WTC11 (cell line): ENCODE measurements around the gene CFL1. TPM values are rescaled to one million over a fixed set of nuclear protein-coding genes. Genes with fewer than 3 reads are reported as not detected.
A peak's percentile ranks its signal among the peaks of the same experiment; 100 is the strongest.

Source experiments
- ATAC-seq: fragments of 200-7000 bp; cut with Tn5 transposase; 2 replicates; pipeline ENCODE4 v1.10.0; 2021; ENCODE audit warnings: mild to moderate bottlenecking, moderate library complexity
- CTCF ChIA-PET: fragments of 300-600 bp; sonication (Branson Sonifier 250); formaldehyde crosslinking; loops from one replicate; lab custom pipeline; 2021; ENCODE audit warnings: antibody characterized with exemption; lab: Charles Lee
- POLR2A ChIA-PET: fragments of 350-600 bp; sonication (Branson Sonifier 250); formaldehyde crosslinking; loops from one replicate; lab custom pipeline; 2021; ENCODE audit warnings: antibody characterized with exemption; lab: Charles Lee
- DNase-seq: peaks from one replicate; pipeline ENCODE4 v3.0.0; 2021; ENCODE audit warnings: low spot score
- H3K27ac Mint-ChIP-seq: 2 replicates; pipeline ENCODE4 v1.8.0; 2021; ENCODE audit warnings: mixed read lengths
- H3K27me3 Mint-ChIP-seq: 2 replicates; pipeline ENCODE4 v1.8.0; 2021; ENCODE audit warnings: low read depth, mild to moderate bottlenecking, moderate library complexity, mixed read lengths
- H3K36me3 Mint-ChIP-seq: 2 replicates; pipeline ENCODE4 v1.8.0; 2021; ENCODE audit warnings: mixed read lengths
- H3K4me1 Mint-ChIP-seq: 2 replicates; pipeline ENCODE4 v1.8.0; 2022; ENCODE audit warnings: mixed read lengths
- H3K4me3 Mint-ChIP-seq: 2 replicates; pipeline ENCODE4 v1.8.0; 2021; ENCODE audit warnings: mild to moderate bottlenecking, moderate library complexity, mixed read lengths
- H3K9me3 Mint-ChIP-seq: 2 replicates; pipeline ENCODE4 v1.8.0; 2021; ENCODE audit warnings: mixed read lengths
- ATF1 ChIP-seq: sonication (generic); formaldehyde crosslinking; IDR thresholded peaks from 2 replicates; pipeline ENCODE4 v1.8.1; 2023; ENCODE audit warnings: mild to moderate bottlenecking, moderate library complexity, missing genetic modification reagents
- EMX1 ChIP-seq: fragments of 250-450 bp; sonication (Bioruptor Pico); IDR thresholded peaks from 2 replicates; pipeline ENCODE4 v1.8.0; 2021; ENCODE audit warnings: mild to moderate bottlenecking
- FOXP1 ChIP-seq: sonication (generic); formaldehyde crosslinking; IDR thresholded peaks from 2 replicates; pipeline ENCODE4 v1.8.0; 2022; ENCODE audit warnings: missing genetic modification reagents, mild to moderate bottlenecking, moderate library complexity, borderline replicate concordance
- GABPB1 ChIP-seq: sonication (generic); formaldehyde crosslinking; IDR thresholded peaks from 2 replicates; pipeline ENCODE4 v1.8.1; 2023; ENCODE audit warnings: mild to moderate bottlenecking, missing genetic modification reagents
- GRHL2 ChIP-seq: fragments of 250-450 bp; sonication (Bioruptor Pico); IDR thresholded peaks from 2 replicates; pipeline ENCODE4 v1.8.0; 2022; ENCODE audit warnings: mild to moderate bottlenecking, moderate library complexity; ENCODE audit not compliant: insufficient replicate concordance, severe bottlenecking
- GTF2I ChIP-seq: fragments of 250-450 bp; sonication (Bioruptor Pico); conservative IDR thresholded peaks from 2 replicates; pipeline ENCODE4 v1.4.0; 2021; ENCODE audit warnings: mild to moderate bottlenecking
- HMGA2 ChIP-seq: fragments of 250-450 bp; sonication (Bioruptor Pico); IDR thresholded peaks from 2 replicates; pipeline ENCODE4 v1.4.0; 2021; ENCODE audit warnings: mild to moderate bottlenecking, moderate library complexity
- JUN ChIP-seq: sonication (generic); formaldehyde crosslinking; IDR thresholded peaks from 2 replicates; pipeline ENCODE4 v1.8.0; 2023; ENCODE audit warnings: mild to moderate bottlenecking, missing genetic modification reagents
- MYBL2 ChIP-seq: sonication (generic); formaldehyde crosslinking; IDR thresholded peaks from 2 replicates; pipeline ENCODE4 v1.8.1; 2023; ENCODE audit warnings: mild to moderate bottlenecking, moderate library complexity, missing genetic modification reagents
- NR2C2 ChIP-seq: sonication (generic); formaldehyde crosslinking; IDR thresholded peaks from 2 replicates; pipeline ENCODE4 v1.8.0; 2022; ENCODE audit warnings: mild to moderate bottlenecking, missing genetic modification reagents
- SMAD3 ChIP-seq: sonication (generic); formaldehyde crosslinking; IDR thresholded peaks from 2 replicates; pipeline ENCODE4 v1.8.0; 2022; ENCODE audit warnings: missing genetic modification reagents, mild to moderate bottlenecking, borderline replicate concordance
- SMAD4 ChIP-seq: sonication (generic); formaldehyde crosslinking; IDR thresholded peaks from 2 replicates; pipeline ENCODE4 v1.8.0; 2022; ENCODE audit warnings: mild to moderate bottlenecking, missing genetic modification reagents
- SOX15 ChIP-seq: fragments of 250-450 bp; sonication (Bioruptor Pico); IDR thresholded peaks from 2 replicates; pipeline ENCODE4 v1.9.0; 2021; ENCODE audit warnings: mild to moderate bottlenecking
- ZNF138 ChIP-seq: sonication (generic); formaldehyde crosslinking; conservative IDR thresholded peaks from 2 replicates; pipeline ENCODE4 v1.8.1; 2022; ENCODE audit warnings: mild to moderate bottlenecking, moderate library complexity, missing genetic modification reagents
- ZNF317 ChIP-seq: sonication (generic); formaldehyde crosslinking; IDR thresholded peaks from 2 replicates; pipeline ENCODE4 v1.8.1; 2023; ENCODE audit warnings: low read depth, mild to moderate bottlenecking, moderate library complexity, missing genetic modification reagents, borderline replicate concordance
- total RNA-seq: library from RNA; stranded (reverse); gene quantifications from 3 replicates; pipeline ENCODE4 v1.2.3, GENCODE V29; 2021
- TF ChIP-seq, protein P1 (sequence below): sonication (generic); formaldehyde crosslinking; IDR thresholded peaks from 2 replicates; pipeline ENCODE4 v1.8.1; 2022; ENCODE audit warnings: low read depth, mild to moderate bottlenecking, moderate library complexity, missing genetic modification reagents, borderline replicate concordance
- TF ChIP-seq, protein P2 (sequence below): fragments of 250-450 bp; sonication (Bioruptor Pico); IDR thresholded peaks from 2 replicates; pipeline ENCODE4 v1.9.0; 2021; ENCODE audit warnings: mild to moderate bottlenecking
- TF ChIP-seq, protein P3 (sequence below): sonication (generic); formaldehyde crosslinking; IDR thresholded peaks from 2 replicates; pipeline ENCODE4 v1.8.1; 2023; ENCODE audit warnings: mild to moderate bottlenecking, moderate library complexity, missing genetic modification reagents
- TF ChIP-seq, protein P4 (sequence below): fragments of 200-600 bp; IDR thresholded peaks from 2 replicates; pipeline ENCODE4 v1.8.0; 2022; ENCODE audit warnings: antibody characterized with exemption
- TF ChIP-seq, protein P5 (sequence below): sonication (generic); formaldehyde crosslinking; conservative IDR thresholded peaks from 2 replicates; pipeline ENCODE4 v1.8.1; 2023; ENCODE audit warnings: mild to moderate bottlenecking, low read depth, missing genetic modification reagents, moderate library complexity
- TF ChIP-seq, protein P6 (sequence below): fragments of 250-450 bp; sonication (Bioruptor Pico); IDR thresholded peaks from 2 replicates; pipeline ENCODE4 v1.9.0; 2021; ENCODE audit warnings: mild to moderate bottlenecking, borderline replicate concordance

The CFL1 gene
- total RNA-seq, 1 experiment from 2014 or later = 1,073 TPM

DNA sequence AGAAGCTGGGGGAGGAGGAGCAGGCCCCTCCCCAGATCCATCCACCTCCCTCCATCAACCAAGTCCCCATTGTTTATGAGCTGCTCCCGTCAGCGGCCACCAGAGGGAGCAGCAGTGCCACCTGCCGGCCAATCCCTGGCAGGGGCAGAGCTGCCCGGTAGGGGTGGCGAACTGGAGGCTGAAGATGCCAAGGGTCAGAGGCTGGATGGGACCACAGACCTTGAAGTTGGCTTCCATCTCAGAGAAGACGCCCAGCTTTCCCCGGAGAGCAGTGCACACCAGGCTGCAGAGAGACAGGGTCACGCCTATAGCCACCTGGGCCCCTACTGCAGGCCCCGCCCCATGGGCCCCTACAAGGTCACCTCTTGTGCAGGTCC, 26.7 kb upstream of the CFL1 start (continued):
- no peak for TF ChIP-seq SOX15
- TF ChIP-seq GABPB1 (CRISPR knock-in tag) = no peak
- TF ChIP-seq, protein P1, sequence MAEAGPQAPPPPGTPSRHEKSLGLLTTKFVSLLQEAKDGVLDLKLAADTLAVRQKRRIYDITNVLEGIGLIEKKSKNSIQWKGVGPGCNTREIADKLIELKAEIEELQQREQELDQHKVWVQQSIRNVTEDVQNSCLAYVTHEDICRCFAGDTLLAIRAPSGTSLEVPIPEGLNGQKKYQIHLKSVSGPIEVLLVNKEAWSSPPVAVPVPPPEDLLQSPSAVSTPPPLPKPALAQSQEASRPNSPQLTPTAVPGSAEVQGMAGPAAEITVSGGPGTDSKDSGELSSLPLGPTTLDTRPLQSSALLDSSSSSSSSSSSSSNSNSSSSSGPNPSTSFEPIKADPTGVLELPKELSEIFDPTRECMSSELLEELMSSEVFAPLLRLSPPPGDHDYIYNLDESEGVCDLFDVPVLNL (CRISPR knock-in tag) = no peak
- TF ChIP-seq, protein P2, sequence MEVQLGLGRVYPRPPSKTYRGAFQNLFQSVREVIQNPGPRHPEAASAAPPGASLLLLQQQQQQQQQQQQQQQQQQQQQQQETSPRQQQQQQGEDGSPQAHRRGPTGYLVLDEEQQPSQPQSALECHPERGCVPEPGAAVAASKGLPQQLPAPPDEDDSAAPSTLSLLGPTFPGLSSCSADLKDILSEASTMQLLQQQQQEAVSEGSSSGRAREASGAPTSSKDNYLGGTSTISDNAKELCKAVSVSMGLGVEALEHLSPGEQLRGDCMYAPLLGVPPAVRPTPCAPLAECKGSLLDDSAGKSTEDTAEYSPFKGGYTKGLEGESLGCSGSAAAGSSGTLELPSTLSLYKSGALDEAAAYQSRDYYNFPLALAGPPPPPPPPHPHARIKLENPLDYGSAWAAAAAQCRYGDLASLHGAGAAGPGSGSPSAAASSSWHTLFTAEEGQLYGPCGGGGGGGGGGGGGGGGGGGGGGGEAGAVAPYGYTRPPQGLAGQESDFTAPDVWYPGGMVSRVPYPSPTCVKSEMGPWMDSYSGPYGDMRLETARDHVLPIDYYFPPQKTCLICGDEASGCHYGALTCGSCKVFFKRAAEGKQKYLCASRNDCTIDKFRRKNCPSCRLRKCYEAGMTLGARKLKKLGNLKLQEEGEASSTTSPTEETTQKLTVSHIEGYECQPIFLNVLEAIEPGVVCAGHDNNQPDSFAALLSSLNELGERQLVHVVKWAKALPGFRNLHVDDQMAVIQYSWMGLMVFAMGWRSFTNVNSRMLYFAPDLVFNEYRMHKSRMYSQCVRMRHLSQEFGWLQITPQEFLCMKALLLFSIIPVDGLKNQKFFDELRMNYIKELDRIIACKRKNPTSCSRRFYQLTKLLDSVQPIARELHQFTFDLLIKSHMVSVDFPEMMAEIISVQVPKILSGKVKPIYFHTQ = no peak
- TF ChIP-seq, protein P3, sequence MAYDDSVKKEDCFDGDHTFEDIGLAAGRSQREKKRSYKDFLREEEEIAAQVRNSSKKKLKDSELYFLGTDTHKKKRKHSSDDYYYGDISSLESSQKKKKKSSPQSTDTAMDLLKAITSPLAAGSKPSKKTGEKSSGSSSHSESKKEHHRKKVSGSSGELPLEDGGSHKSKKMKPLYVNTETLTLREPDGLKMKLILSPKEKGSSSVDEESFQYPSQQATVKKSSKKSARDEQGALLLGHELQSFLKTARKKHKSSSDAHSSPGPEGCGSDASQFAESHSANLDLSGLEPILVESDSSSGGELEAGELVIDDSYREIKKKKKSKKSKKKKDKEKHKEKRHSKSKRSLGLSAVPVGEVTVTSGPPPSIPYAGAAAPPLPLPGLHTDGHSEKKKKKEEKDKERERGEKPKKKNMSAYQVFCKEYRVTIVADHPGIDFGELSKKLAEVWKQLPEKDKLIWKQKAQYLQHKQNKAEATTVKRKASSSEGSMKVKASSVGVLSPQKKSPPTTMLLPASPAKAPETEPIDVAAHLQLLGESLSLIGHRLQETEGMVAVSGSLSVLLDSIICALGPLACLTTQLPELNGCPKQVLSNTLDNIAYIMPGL = peak; percentile 55; the same call in 1 of the 2 replicates
- no peak for TF ChIP-seq HMGA2
- TF ChIP-seq, protein P4, sequence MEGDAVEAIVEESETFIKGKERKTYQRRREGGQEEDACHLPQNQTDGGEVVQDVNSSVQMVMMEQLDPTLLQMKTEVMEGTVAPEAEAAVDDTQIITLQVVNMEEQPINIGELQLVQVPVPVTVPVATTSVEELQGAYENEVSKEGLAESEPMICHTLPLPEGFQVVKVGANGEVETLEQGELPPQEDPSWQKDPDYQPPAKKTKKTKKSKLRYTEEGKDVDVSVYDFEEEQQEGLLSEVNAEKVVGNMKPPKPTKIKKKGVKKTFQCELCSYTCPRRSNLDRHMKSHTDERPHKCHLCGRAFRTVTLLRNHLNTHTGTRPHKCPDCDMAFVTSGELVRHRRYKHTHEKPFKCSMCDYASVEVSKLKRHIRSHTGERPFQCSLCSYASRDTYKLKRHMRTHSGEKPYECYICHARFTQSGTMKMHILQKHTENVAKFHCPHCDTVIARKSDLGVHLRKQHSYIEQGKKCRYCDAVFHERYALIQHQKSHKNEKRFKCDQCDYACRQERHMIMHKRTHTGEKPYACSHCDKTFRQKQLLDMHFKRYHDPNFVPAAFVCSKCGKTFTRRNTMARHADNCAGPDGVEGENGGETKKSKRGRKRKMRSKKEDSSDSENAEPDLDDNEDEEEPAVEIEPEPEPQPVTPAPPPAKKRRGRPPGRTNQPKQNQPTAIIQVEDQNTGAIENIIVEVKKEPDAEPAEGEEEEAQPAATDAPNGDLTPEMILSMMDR = peak; percentile 95
- no peak for TF ChIP-seq ZNF138
- TF ChIP-seq, protein P5, sequence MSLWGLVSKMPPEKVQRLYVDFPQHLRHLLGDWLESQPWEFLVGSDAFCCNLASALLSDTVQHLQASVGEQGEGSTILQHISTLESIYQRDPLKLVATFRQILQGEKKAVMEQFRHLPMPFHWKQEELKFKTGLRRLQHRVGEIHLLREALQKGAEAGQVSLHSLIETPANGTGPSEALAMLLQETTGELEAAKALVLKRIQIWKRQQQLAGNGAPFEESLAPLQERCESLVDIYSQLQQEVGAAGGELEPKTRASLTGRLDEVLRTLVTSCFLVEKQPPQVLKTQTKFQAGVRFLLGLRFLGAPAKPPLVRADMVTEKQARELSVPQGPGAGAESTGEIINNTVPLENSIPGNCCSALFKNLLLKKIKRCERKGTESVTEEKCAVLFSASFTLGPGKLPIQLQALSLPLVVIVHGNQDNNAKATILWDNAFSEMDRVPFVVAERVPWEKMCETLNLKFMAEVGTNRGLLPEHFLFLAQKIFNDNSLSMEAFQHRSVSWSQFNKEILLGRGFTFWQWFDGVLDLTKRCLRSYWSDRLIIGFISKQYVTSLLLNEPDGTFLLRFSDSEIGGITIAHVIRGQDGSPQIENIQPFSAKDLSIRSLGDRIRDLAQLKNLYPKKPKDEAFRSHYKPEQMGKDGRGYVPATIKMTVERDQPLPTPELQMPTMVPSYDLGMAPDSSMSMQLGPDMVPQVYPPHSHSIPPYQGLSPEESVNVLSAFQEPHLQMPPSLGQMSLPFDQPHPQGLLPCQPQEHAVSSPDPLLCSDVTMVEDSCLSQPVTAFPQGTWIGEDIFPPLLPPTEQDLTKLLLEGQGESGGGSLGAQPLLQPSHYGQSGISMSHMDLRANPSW = no peak
- TF ChIP-seq MYBL2 (CRISPR knock-in tag) = 0 out of 2 replicates have a peak, but pooled peaks have one; percentile 21
- TF ChIP-seq, all 79 proteins: peak for 7

DNA sequence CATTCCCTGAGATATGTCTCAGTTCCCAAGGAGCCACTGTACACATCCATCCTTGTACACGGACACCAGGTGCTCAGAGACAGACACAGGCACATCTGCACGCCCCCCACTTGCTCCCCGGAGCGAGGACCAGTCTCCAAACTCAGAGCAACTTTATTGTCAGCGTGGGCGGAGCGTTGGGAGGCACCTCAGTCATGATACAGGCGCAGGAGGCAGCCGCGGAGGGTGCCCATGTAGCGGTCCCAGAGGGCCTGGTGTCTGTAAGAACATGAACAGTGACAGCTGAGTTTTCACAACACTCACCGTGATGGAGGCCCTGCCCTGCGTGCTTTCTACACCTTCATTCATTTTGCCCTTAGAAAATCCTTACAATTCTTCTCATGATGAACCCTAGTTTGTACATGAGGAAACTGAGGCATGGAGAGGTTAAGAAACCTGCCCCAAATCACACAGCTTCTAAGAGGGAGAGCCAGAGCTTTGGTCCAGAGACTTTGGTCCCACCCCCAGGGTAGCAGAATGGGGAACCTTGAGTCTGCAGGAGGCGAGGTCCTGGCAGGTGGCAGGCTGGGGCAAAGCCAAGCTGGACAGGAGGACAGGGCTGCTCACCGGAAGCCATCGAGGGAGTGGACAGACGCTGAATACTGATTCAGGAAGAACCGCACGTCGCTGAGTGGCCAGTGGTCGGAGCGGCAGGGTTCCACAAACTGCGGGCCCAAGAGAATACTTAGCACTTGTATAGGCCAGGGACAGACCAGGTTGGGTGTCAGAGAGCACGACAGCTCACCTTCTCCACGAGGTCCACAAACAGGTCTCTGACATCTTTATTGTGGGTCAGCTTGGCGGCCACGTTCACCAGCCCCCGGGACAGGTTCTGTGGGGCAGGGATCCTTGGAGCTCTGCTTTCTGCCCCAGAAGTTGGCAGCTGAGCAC, 26.1 kb upstream of the CFL1 start:
- H3K9me3 Mint-ChIP-seq = no peaks in the 10 kb centered on the region
- no peak overlapping the region for H3K4me3 Mint-ChIP-seq
- CTCF ChIA-PET = interaction anchor here (0.5 to 11.9 kb wide), 71 partner anchors 10 to 870 kb away, joined by 3 to 539 read pairs (median 5); partner anchors contain the start of genes AP5B1, ARL2, BANF1 and CFL1
- H3K27me3 Mint-ChIP-seq = peaks cover 4% of the 10 kb centered on the region
- H3K27ac Mint-ChIP-seq = no peak overlapping the region
- DNase-seq (no peak), ATAC-seq (no peak)
- POLR2A ChIA-PET = interaction anchor here (0.6 to 2.2 kb wide), 3 partner anchors 17 to 33 kb away, joined by 3 to 16 read pairs (median 4); partner anchors contain the start of gene CFL1
- peaks cover 42% of the 10 kb centered on the region for H3K36me3 Mint-ChIP-seq
- H3K4me1 Mint-ChIP-seq = peaks cover 17% of the 10 kb centered on the region
- TF ChIP-seq JUN (CRISPR knock-in tag) (no peak), ZNF317 (CRISPR knock-in tag) (no peak), SMAD3 (CRISPR knock-in tag) (no peak), ATF1 (CRISPR knock-in tag) (no peak), GRHL2 (CRISPR knock-in tag) (no peak), NR2C2 (CRISPR knock-in tag) (no peak), FOXP1 (CRISPR knock-in tag) (no peak), GTF2I (no peak), SMAD4 (CRISPR knock-in tag) (no peak), EMX1 (no peak)
- TF ChIP-seq, protein P6, sequence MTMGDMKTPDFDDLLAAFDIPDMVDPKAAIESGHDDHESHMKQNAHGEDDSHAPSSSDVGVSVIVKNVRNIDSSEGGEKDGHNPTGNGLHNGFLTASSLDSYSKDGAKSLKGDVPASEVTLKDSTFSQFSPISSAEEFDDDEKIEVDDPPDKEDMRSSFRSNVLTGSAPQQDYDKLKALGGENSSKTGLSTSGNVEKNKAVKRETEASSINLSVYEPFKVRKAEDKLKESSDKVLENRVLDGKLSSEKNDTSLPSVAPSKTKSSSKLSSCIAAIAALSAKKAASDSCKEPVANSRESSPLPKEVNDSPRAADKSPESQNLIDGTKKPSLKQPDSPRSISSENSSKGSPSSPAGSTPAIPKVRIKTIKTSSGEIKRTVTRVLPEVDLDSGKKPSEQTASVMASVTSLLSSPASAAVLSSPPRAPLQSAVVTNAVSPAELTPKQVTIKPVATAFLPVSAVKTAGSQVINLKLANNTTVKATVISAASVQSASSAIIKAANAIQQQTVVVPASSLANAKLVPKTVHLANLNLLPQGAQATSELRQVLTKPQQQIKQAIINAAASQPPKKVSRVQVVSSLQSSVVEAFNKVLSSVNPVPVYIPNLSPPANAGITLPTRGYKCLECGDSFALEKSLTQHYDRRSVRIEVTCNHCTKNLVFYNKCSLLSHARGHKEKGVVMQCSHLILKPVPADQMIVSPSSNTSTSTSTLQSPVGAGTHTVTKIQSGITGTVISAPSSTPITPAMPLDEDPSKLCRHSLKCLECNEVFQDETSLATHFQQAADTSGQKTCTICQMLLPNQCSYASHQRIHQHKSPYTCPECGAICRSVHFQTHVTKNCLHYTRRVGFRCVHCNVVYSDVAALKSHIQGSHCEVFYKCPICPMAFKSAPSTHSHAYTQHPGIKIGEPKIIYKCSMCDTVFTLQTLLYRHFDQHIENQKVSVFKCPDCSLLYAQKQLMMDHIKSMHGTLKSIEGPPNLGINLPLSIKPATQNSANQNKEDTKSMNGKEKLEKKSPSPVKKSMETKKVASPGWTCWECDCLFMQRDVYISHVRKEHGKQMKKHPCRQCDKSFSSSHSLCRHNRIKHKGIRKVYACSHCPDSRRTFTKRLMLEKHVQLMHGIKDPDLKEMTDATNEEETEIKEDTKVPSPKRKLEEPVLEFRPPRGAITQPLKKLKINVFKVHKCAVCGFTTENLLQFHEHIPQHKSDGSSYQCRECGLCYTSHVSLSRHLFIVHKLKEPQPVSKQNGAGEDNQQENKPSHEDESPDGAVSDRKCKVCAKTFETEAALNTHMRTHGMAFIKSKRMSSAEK (CRISPR knock-in tag) = no peak
